ENCODE measurements around the gene TXNDC8. TPM values are rescaled to one million over a fixed set of nuclear protein-coding genes. Genes with fewer than 3 reads are reported as not detected.

The TXNDC8 gene
- total and polyA plus RNA-seq, 2 experiments from 2014 or later = not detected

DNA sequence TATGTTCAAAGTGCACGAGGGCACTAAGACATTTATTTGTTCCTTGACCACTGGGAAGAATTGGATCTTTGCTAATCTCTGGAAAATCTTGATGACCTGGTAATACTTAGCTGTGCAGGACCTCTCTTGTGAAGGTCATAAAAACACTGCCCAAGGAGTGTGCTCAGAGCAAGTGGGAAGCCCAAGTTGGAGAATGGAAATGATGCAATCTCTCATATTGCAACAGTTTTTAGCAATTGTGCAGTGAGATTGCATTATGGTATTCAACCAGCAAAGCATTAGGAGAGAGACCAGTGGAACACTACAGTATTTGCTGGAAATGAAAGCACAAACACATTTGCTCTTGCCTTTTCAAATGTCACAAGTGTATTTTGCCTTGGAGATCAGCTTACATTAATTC is 34.5 kb downstream of the TXNDC8 start:
- Histone ChIP-seq H3K36me3 (no peaks in the 10 kb centered on the region), H3K4me3 (no peak overlapping the region), H3K4me1 (ENCODE audit: low read depth) (no peaks in the 10 kb centered on the region), H3K9me3 (ENCODE audit: low read depth) (no peaks in the 10 kb centered on the region), H3K27ac (no peak overlapping the region), H3K27me3 (no peaks in the 10 kb centered on the region)
- TF ChIP-seq, protein P1, sequence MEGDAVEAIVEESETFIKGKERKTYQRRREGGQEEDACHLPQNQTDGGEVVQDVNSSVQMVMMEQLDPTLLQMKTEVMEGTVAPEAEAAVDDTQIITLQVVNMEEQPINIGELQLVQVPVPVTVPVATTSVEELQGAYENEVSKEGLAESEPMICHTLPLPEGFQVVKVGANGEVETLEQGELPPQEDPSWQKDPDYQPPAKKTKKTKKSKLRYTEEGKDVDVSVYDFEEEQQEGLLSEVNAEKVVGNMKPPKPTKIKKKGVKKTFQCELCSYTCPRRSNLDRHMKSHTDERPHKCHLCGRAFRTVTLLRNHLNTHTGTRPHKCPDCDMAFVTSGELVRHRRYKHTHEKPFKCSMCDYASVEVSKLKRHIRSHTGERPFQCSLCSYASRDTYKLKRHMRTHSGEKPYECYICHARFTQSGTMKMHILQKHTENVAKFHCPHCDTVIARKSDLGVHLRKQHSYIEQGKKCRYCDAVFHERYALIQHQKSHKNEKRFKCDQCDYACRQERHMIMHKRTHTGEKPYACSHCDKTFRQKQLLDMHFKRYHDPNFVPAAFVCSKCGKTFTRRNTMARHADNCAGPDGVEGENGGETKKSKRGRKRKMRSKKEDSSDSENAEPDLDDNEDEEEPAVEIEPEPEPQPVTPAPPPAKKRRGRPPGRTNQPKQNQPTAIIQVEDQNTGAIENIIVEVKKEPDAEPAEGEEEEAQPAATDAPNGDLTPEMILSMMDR (IDR thresholded peaks at IDR 0.05; ENCODE audit: low read depth, low read length) = no peak
- peak in 1 of 2 donors; percentile 79 for DNase-seq (ENCODE audit: low read depth in 1 of 2, low spot score in 1 of 2)

DNA sequence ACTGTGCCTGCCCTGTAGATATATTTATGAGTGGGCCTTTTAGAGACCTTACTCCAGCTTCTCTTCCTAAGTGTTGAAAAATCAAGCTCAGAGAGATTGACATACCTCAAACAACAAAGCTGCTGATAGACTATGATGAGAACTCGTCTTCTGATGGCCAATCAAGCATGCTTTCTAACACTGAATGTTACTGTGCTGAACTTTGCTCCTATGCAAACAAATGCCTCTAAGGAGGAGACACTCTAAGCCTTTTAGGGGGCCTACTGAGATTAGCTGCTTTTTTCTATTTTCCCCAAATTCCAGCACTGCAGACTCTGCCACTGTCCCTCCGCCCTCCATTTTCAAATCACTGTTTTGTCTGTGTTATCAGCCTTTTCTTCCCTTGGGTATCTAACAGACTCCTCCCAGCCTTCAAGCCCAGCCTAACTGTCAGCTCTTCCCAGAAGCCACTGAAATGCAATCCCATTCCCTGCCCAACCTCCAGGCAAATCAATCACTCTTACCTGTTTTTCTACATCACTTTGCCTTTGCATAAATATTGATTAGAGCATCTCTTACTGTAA is 39.5 kb downstream of the TXNDC8 start:
- Histone ChIP-seq H3K27ac (no peak overlapping the region), H3K4me1 (ENCODE audit: low read depth) (no peaks in the 10 kb centered on the region), H3K4me3 (no peak overlapping the region), H3K27me3 (no peaks in the 10 kb centered on the region), H3K36me3 (no peaks in the 10 kb centered on the region), H3K9me3 (ENCODE audit: low read depth) (no peaks in the 10 kb centered on the region)
- no peak for DNase-seq (ENCODE audit: low read depth in 1 of 2, low spot score in 1 of 2)
- TF ChIP-seq, protein P1 (IDR thresholded peaks at IDR 0.05; ENCODE audit: low read depth, low read length) = no peak

DNA sequence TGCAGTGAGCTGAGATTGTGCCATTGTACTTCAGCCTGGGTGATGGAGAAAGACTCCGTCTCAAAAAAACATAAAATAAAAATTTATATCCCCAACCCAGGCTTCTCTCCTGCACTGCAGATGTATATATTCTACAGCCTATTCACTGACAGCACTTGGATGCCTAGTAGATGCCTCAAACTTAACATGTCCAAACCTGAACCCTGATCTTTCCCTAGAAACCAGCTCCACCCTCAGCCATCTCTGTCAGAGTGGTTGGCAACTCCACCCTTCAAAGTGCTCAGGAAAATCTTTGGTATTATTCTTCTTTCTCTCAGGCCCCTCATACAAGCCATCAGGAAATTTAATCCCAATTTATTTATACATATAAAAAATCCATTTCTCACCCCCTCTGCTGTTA is 44.4 kb downstream of the TXNDC8 start:
- no peak overlapping the region for H3K27ac ChIP-seq
- H3K27me3 ChIP-seq = no peaks in the 10 kb centered on the region
- DNase-seq (ENCODE audit: low read depth in 1 of 2, low spot score in 1 of 2) = no peak
- H3K9me3 ChIP-seq (ENCODE audit: low read depth) = no peaks in the 10 kb centered on the region
- H3K4me1 ChIP-seq (ENCODE audit: low read depth) = no peaks in the 10 kb centered on the region
- no peak overlapping the region for H3K4me3 ChIP-seq
- TF ChIP-seq, protein P1 (IDR thresholded peaks at IDR 0.05; ENCODE audit: low read depth, low read length) = no peak
- H3K36me3 ChIP-seq = no peaks in the 10 kb centered on the region

DNA sequence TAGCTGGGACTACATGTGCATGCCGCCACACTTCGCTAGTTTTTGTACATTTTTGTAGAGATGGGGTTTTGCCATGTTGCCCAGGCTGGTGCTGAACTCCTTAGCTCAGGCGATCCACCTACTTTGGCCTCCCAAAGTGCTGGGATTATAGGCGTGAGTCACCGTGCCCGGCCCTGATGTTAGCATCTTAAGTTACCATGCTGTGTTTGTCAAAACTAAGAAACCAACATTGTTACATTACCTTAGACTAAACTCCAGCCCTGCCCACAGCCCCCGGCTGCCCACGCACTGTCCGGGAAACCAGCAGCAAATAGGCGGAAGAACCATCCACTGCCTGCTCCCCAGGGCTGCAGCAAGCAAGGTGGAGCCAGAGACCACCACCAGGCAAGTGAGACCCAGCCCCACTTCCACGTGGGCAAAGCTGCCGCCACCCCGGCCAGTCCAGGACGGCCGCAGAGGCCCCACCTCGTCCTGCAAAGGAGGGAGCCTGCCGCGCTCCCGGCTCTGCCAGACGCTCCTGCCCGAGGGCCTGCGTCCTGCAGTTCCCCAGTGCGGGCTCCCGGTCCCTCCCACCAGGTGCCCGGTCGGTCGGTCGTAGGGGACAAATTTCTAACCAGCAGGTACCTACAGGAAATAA is 45.6 kb downstream of the TXNDC8 start:
- Histone ChIP-seq H3K9me3 (ENCODE audit: low read depth) (no peaks in the 10 kb centered on the region), H3K27ac (no peak overlapping the region), H3K4me3 (no peak overlapping the region), H3K27me3 (no peaks in the 10 kb centered on the region), H3K4me1 (ENCODE audit: low read depth) (no peaks in the 10 kb centered on the region), H3K36me3 (no peaks in the 10 kb centered on the region)
- DNase-seq (ENCODE audit: low read depth in 1 of 2, low spot score in 1 of 2) = no peak
- TF ChIP-seq, protein P1 (IDR thresholded peaks at IDR 0.05; ENCODE audit: low read depth, low read length) = no peak

DNA sequence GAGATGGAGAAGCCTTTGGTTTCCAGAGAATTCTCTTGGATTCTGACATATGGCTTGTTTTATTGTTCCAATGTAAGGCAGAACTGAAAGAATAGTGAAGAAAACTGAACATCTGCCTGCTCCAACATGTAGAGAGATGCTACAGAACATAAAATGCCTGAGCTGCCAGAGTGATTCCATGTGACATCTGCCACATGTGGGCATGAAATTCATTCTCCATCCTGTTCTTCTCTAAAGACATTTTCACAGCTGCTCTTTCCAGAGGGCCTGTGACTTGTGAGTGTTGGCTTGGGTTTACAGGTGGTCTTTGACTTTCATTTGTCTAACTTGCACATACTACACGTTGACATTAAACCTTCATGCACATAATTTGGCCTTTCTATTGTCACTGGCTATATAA is 47.7 kb downstream of the TXNDC8 start:
- H3K27me3 ChIP-seq = no peaks in the 10 kb centered on the region

More for the DNA sequence above, 47.7 kb downstream of the TXNDC8 start:
- no peaks in the 10 kb centered on the region for H3K9me3 ChIP-seq (ENCODE audit: low read depth)
- no peak for DNase-seq (ENCODE audit: low read depth in 1 of 2, low spot score in 1 of 2)
- H3K36me3 ChIP-seq = no peaks in the 10 kb centered on the region
- TF ChIP-seq, protein P1 (IDR thresholded peaks at IDR 0.05; ENCODE audit: low read depth, low read length) = no peak
- H3K4me3 ChIP-seq = no peak overlapping the region
- H3K4me1 ChIP-seq (ENCODE audit: low read depth) = no peaks in the 10 kb centered on the region
- H3K27ac ChIP-seq = no peak overlapping the region

All from cardiac muscle cell (in vitro differentiated cells and primary cell).